DOHH2 (cell line): Measurements from ENCODE around the gene CCDC9.

Experiments
- EZH2phosphoT487 ChIP-seq: fragments of 200-600 bp; sonication (generic); IDR thresholded peaks from 2 replicates; pipeline ENCODE4 v1.6.1; 2017; ENCODE audit warnings: borderline replicate concordance, mild to moderate bottlenecking, antibody characterized with exemption, low read length, moderate library complexity, mixed read lengths
- TF ChIP-seq, protein P1 (sequence below): fragments of 200-600 bp; sonication (generic); IDR thresholded peaks from one replicate; pipeline ENCODE4 v1.5.1; 2014; ENCODE audit warnings: antibody characterized with exemption, mild to moderate bottlenecking, low read depth, low read length; ENCODE audit not compliant: poor library complexity, severe bottlenecking

DNA sequence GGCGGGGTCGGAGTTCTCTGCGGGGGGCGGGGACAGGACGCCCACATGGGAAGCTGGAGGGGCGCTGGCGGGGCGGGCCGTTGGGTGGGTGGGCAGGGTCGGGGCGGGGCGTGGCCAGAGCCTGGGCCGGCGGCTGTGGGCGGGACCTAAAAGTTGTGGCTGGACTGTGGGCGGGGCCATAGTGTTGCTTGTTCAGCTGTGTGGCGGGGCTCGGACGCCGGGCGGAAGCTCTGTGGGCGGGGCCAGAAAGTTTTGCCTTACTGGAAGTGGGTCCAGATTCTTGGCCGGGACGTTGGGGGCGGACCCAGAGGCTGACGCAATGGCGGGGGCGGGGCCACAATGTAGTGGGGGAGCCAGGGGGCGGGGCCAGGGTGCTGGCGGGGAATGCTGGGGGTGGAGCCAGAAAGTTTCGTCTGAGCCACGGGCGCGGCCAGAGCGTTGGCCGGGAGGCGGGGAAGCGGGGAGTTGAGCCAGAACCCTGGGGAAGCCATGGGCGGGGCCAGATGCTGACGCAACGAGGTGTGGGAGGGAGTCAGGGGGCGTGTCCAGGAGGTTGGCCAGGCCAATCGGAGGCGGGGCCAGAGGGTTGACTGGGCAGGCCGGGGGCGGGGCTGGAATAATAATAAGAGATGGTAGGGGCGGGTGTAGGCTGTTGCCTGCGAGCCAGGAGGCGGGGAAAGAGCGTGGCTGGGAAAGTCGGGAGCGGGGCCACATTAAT lies 527 bp downstream of the CCDC9 start:
- TF ChIP-seq, protein P1, sequence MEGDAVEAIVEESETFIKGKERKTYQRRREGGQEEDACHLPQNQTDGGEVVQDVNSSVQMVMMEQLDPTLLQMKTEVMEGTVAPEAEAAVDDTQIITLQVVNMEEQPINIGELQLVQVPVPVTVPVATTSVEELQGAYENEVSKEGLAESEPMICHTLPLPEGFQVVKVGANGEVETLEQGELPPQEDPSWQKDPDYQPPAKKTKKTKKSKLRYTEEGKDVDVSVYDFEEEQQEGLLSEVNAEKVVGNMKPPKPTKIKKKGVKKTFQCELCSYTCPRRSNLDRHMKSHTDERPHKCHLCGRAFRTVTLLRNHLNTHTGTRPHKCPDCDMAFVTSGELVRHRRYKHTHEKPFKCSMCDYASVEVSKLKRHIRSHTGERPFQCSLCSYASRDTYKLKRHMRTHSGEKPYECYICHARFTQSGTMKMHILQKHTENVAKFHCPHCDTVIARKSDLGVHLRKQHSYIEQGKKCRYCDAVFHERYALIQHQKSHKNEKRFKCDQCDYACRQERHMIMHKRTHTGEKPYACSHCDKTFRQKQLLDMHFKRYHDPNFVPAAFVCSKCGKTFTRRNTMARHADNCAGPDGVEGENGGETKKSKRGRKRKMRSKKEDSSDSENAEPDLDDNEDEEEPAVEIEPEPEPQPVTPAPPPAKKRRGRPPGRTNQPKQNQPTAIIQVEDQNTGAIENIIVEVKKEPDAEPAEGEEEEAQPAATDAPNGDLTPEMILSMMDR: no peak
- no peak for TF ChIP-seq EZH2phosphoT487
